IMR-90 (cell line): ENCODE data around the gene TBX15.

ENCODE experiments used
- BHLHE40 ChIP-seq: fragments of 150-350 bp; IDR thresholded peaks from 2 replicates; pipeline ENCODE4 v1.6.1; 2016; ENCODE audit warnings: mild to moderate bottlenecking, low read depth, low read length
- CEBPB ChIP-seq: IDR thresholded peaks from 2 replicates; pipeline ENCODE4 v1.6.1; 2012; ENCODE audit warnings: low read depth, low read length, improper control_type of control experiment
- MAFK ChIP-seq: IDR thresholded peaks from 2 replicates; pipeline ENCODE4 v1.6.1; 2012; ENCODE audit warnings: low read depth, low read length, improper control_type of control experiment
- MAZ ChIP-seq: IDR thresholded peaks from 2 replicates; pipeline ENCODE4 v1.6.1; 2012; ENCODE audit warnings: low read depth, mild to moderate bottlenecking, low read length, improper control_type of control experiment, moderate library complexity, borderline replicate concordance
- MXI1 ChIP-seq: IDR thresholded peaks from 2 replicates; pipeline ENCODE4 v1.6.1; 2012; ENCODE audit warnings: low read depth, mild to moderate bottlenecking, low read length, moderate library complexity, borderline replicate concordance
- POLR2A ChIP-seq: IDR thresholded peaks from 2 replicates; pipeline ENCODE4 v1.6.1; 2012; ENCODE audit warnings: mild to moderate bottlenecking, low read depth, low read length
- RAD21 ChIP-seq: IDR thresholded peaks from 2 replicates; pipeline ENCODE4 v1.6.1; 2012; ENCODE audit warnings: low read length, improper control_type of control experiment
- RCOR1 ChIP-seq: IDR thresholded peaks from 2 replicates; pipeline ENCODE4 v1.6.1; 2012; ENCODE audit warnings: mild to moderate bottlenecking, low read length, improper control_type of control experiment; ENCODE audit not compliant: insufficient replicate concordance
- SMC3 ChIP-seq: fragments of 150-350 bp; IDR thresholded peaks from 2 replicates; pipeline ENCODE4 v1.6.1; 2016; ENCODE audit warnings: low read depth, mild to moderate bottlenecking, antibody characterized with exemption, low read length, moderate library complexity
- TF ChIP-seq, protein P1 (sequence below): conservative IDR thresholded peaks from 2 replicates; pipeline ENCODE4 v1.5.1; 2012; ENCODE audit warnings: mild to moderate bottlenecking, low read depth, low read length, improper control_type of control experiment

GRCh38 chr1:118944546-118944945 is 43.6 kb downstream of the TBX15 start:
- TF ChIP-seq, protein P1, sequence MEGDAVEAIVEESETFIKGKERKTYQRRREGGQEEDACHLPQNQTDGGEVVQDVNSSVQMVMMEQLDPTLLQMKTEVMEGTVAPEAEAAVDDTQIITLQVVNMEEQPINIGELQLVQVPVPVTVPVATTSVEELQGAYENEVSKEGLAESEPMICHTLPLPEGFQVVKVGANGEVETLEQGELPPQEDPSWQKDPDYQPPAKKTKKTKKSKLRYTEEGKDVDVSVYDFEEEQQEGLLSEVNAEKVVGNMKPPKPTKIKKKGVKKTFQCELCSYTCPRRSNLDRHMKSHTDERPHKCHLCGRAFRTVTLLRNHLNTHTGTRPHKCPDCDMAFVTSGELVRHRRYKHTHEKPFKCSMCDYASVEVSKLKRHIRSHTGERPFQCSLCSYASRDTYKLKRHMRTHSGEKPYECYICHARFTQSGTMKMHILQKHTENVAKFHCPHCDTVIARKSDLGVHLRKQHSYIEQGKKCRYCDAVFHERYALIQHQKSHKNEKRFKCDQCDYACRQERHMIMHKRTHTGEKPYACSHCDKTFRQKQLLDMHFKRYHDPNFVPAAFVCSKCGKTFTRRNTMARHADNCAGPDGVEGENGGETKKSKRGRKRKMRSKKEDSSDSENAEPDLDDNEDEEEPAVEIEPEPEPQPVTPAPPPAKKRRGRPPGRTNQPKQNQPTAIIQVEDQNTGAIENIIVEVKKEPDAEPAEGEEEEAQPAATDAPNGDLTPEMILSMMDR, result no peak
- no peak for TF ChIP-seq RCOR1
- no peak for TF ChIP-seq POLR2A
- no peak for TF ChIP-seq MAFK
- TF ChIP-seq BHLHE40, result no peak
- TF ChIP-seq SMC3, result no peak
- TF ChIP-seq MAZ, result no peak
- TF ChIP-seq CEBPB, result no peak
- TF ChIP-seq RAD21, result no peak
- TF ChIP-seq MXI1, result no peak
